Spinal cord (tissue), 10 donors: ENCODE data around the gene HHAT. TPM values are rescaled to one million over a fixed set of nuclear protein-coding genes. Genes with fewer than 3 reads are reported as not detected.
A peak's percentile ranks its signal among the peaks of the same experiment; 100 is the strongest.

Experiments
- DNase-seq, 6 donors: peaks; one replicate each; pipeline versions ENCODE4 v3.0.0 to v3.0.0-alpha.2; 2013 to 2015; ENCODE audit warnings: low spot score in 6 of 6, low read depth in 4 of 6
- H3K27ac ChIP-seq: one replicate; pipeline ENCODE4 v1.5.1; 2013; ENCODE audit warnings: low read depth, low read length, control low read depth
- H3K27me3 ChIP-seq: one replicate; pipeline ENCODE4 v1.6.1; 2013; ENCODE audit warnings: low read length; ENCODE audit not compliant: control insufficient read depth, insufficient read depth
- H3K36me3 ChIP-seq: one replicate; pipeline ENCODE4 v1.6.1; 2013; ENCODE audit warnings: low read length; ENCODE audit not compliant: control insufficient read depth, insufficient read depth
- H3K4me1 ChIP-seq: one replicate; pipeline ENCODE4 v1.6.1; 2013; ENCODE audit warnings: low read length; ENCODE audit not compliant: control insufficient read depth, insufficient read depth
- H3K4me3 ChIP-seq: one replicate; pipeline ENCODE4 v1.5.1; 2013; ENCODE audit warnings: low read depth, low read length, control low read depth
- H3K9me3 ChIP-seq: one replicate; pipeline ENCODE4 v1.6.1; 2013; ENCODE audit warnings: low read length; ENCODE audit not compliant: control insufficient read depth, insufficient read depth
- WGBS: methylation state at CpG from one replicate; pipeline ENCODE4 v1.1.5; 2013; ENCODE audit warnings: missing lambda C conversion rate; ENCODE audit not compliant: insufficient coverage; 5-methylcytosine and 5-hydroxymethylcytosine counted together
- polyA plus RNA-seq, 2 donors: library from polyadenylated mRNA; unstranded; fragments of 120-200 nt; gene quantifications; one replicate each; pipeline ENCODE4 v1.2.1, GENCODE V29; 2013; ENCODE audit not compliant: insufficient read length in 2 of 2
- total RNA-seq, 2 donors: library from RNA; depleted of rRNA in 1 of 2; stranded (reverse); fragments of 120-200 nt in 1 of 2; fragments of >200 nt in 1 of 2; gene quantifications; one replicate each; pipeline versions ENCODE4 v1.2.3 to v1.2.4, GENCODE V29; 2013 to 2014
- donor health status: healthy.

The HHAT gene
- total and polyA plus RNA-seq, 4 donors, result 4.8 to 8.0 (median 6.1) TPM

- H3K4me1 ChIP-seq, result no peaks in the 10 kb centered on the region
- H3K36me3 ChIP-seq, result no peaks in the 10 kb centered on the region
- H3K4me3 ChIP-seq, result no peak overlapping the region
- no peaks in the 10 kb centered on the region for H3K27me3 ChIP-seq
- 94% methylated on average over 4 of the region's 6 CpGs for WGBS
- DNase-seq, result no peak
- no peaks in the 10 kb centered on the region for H3K9me3 ChIP-seq
- H3K27ac ChIP-seq, result no peak overlapping the region
Measured at GRCh38 chr1:210456731-210457255, 128.1 kb downstream of the HHAT start.

DNA sequence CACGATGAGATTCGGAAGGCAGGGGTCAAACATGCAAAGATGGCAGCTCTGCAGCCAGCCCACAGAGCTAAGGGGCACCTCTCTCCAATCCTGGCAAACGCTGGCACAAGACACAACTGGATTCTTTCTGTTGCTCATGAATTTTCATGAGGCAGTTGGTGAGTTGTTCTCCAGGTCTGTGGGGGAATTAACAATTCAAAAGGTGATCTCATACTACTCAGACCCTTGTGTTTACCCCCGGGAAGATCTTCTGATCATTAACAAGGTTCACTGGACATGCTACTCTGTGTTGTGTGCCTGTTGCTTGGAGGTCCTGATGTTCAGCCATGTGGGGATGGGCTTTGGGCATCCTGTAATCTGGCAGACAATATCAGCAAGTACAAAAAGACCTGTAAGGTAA is 128.9 kb downstream of the HHAT start:
- no peak overlapping the region for H3K4me3 ChIP-seq
- no peak for DNase-seq
- no peaks in the 10 kb centered on the region for H3K4me1 ChIP-seq
- H3K27ac ChIP-seq, result no peak overlapping the region
- no peaks in the 10 kb centered on the region for H3K27me3 ChIP-seq
- WGBS, result 73% methylated on average over 3 of the region's 4 CpGs
- H3K9me3 ChIP-seq, result no peaks in the 10 kb centered on the region
- H3K36me3 ChIP-seq, result no peaks in the 10 kb centered on the region

DNA sequence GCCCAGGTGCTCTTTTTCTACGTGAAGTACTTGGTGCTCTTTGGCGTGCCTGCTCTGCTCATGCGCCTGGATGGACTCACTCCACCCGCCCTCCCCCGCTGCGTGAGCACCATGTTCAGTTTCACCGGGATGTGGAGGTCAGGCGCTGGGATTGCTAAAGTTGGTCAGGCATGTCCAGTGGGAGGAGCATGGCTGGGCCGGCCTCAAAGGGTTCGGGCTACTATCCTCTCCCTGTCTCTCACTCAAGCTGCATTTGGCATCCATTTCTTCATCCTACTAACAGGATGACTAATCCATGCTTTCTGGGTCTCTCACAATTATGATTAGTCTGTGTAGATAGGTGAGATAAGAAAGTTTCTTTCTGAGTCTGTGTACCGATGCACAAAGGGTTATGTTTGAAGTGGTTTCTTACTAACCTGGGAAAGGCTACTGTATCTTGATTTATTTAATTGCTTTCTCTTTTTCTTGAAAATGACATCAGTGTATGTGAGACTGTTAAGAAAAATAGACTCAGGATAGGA is 135.9 kb downstream of the HHAT start:
- no peaks in the 10 kb centered on the region for H3K9me3 ChIP-seq
- no peaks in the 10 kb centered on the region for H3K36me3 ChIP-seq
- WGBS, result 93% methylated on average over 8 of the region's 11 CpGs
- no peaks in the 10 kb centered on the region for H3K4me1 ChIP-seq
- no peak for DNase-seq
- no peaks in the 10 kb centered on the region for H3K27me3 ChIP-seq
- no peak overlapping the region for H3K27ac ChIP-seq
- no peak overlapping the region for H3K4me3 ChIP-seq

DNA sequence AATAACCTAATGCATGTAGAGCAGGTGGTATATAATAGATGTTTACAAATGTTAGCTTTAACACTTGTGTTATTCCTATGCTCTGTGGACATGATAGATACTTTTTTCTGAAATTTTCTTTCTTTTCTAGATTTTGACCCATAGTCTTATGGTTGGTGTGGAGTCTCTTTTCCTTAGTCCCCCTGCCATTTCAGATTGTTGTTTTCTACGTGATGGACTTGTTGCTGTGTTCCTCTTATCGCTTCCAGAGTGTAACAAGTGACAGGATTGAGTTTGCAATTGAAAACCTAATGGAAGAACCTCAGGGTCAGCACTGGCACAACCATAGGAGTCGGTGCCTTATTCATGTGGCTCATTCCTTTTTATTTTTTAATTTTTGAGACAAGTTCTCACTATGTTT is 136.4 kb downstream of the HHAT start:
- Histone ChIP-seq H3K4me1 (no peaks in the 10 kb centered on the region), H3K27me3 (no peaks in the 10 kb centered on the region), H3K27ac (no peak overlapping the region), H3K9me3 (no peaks in the 10 kb centered on the region), H3K36me3 (no peaks in the 10 kb centered on the region), H3K4me3 (no peak overlapping the region)
- no peak for DNase-seq
- 100% methylated on average over 2 of the region's 3 CpGs for WGBS

DNA sequence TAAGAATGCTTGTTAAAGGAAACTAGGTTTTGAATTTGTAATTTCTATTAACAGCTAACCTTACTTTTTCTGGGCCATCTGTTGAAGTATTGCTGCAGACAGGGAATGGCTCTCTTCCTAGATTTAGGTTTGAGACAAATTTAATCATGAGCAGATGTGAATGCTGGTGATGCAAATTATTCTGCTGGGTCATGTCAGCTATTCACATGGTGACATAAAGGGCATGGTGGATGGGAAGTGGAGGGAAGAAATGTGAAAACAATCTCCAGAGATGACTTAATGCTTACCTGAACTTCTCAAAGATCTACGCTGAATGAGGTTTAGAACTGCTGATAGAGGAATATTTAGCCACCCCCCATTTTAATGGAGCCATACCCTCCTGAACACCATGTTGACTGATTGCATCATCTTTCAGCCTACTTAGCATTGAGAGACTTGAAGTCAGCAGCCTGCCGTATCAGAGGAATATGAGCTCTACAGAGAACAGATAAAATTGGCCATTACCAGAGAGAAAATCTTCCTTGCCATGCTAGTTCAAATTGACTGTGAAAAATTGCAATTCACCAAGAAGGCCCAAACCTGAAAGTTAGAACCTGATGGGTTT is 138.8 kb downstream of the HHAT start:
- WGBS, result no CpG with 5 or more reads among the region's 2 CpGs
- Histone ChIP-seq H3K27ac (no peak overlapping the region), H3K4me3 (no peak overlapping the region), H3K36me3 (no peaks in the 10 kb centered on the region), H3K4me1 (no peaks in the 10 kb centered on the region), H3K9me3 (no peaks in the 10 kb centered on the region), H3K27me3 (no peaks in the 10 kb centered on the region)
- peak in 1 of 6 donors; percentile 10 for DNase-seq

DNA sequence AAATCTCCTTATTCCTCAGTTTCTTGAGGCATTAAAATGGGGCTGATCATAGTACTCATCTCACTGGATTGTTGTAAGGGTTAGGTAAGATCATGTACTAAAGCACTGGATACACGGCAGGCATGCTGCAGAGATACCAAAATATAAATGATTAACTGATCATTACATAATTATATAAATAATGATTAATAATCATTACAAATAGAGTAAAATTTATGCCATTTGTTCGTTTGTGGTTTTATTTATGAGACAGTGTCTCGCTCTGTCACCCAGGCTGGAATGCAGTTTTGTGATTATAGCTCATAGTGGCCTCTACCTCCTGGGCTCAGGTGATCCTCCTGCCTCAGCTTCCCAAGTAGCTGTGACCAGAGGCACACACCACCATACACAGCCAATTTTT is 140.7 kb downstream of the HHAT start:
- H3K27ac ChIP-seq, result no peak overlapping the region
- H3K27me3 ChIP-seq, result no peaks in the 10 kb centered on the region
- no peaks in the 10 kb centered on the region for H3K4me1 ChIP-seq
- no peak for DNase-seq
- H3K9me3 ChIP-seq, result no peaks in the 10 kb centered on the region
- WGBS, result no CpG with 5 or more reads among the region's 3 CpGs
- H3K36me3 ChIP-seq, result no peaks in the 10 kb centered on the region
- no peak overlapping the region for H3K4me3 ChIP-seq

- Histone ChIP-seq H3K9me3 (no peaks in the 10 kb centered on the region), H3K27ac (no peak overlapping the region), H3K4me1 (no peaks in the 10 kb centered on the region), H3K36me3 (no peaks in the 10 kb centered on the region), H3K4me3 (no peak overlapping the region), H3K27me3 (no peaks in the 10 kb centered on the region)
- no peak for DNase-seq
Measured at GRCh38 chr1:210475321-210475720, 146.6 kb downstream of the HHAT start.

- Histone ChIP-seq H3K27ac (no peak overlapping the region), H3K27me3 (no peaks in the 10 kb centered on the region), H3K9me3 (no peaks in the 10 kb centered on the region), H3K4me3 (no peak overlapping the region), H3K36me3 (no peaks in the 10 kb centered on the region), H3K4me1 (no peaks in the 10 kb centered on the region)
- no peak for DNase-seq
- whole genome bisulfite sequencing, result no CpG with 5 or more reads among the region's 2 CpGs
Measured at GRCh38 chr1:210475806-210476205, 147.1 kb downstream of the HHAT start.

GRCh38 chr1:210476730-210477129 is 148.0 kb downstream of the HHAT start:
- no peaks in the 10 kb centered on the region for H3K4me1 ChIP-seq
- no peak for DNase-seq
- WGBS, result no CpG with 5 or more reads among the region's 1 CpG
- no peaks in the 10 kb centered on the region for H3K36me3 ChIP-seq
- H3K27me3 ChIP-seq, result no peaks in the 10 kb centered on the region
- no peak overlapping the region for H3K27ac ChIP-seq
- H3K4me3 ChIP-seq, result no peak overlapping the region
- H3K9me3 ChIP-seq, result no peaks in the 10 kb centered on the region

- WGBS, result 55% methylated on average over 4 of the region's 5 CpGs
- H3K9me3 ChIP-seq, result no peaks in the 10 kb centered on the region
Measured at GRCh38 chr1:210477328-210477924, 148.7 kb downstream of the HHAT start.

More at GRCh38 chr1:210477328-210477924, 148.7 kb downstream of the HHAT start:
- no peaks in the 10 kb centered on the region for H3K4me1 ChIP-seq
- no peaks in the 10 kb centered on the region for H3K36me3 ChIP-seq
- no peak overlapping the region for H3K27ac ChIP-seq
- DNase-seq, result no peak
- no peak overlapping the region for H3K4me3 ChIP-seq
- no peaks in the 10 kb centered on the region for H3K27me3 ChIP-seq
